Stimulated activated naive CD8-positive, alpha-beta T cell treated with anti-CD3 and anti-CD28 coated beads, Interleukin-15, Interleukin-2, amounts not matched to agents 100 U/mL and 50 U/mL, for 24 hours (primary cell): Measurements from ENCODE around the gene STK39.

Source experiments
- ATAC-seq: fragments of 150-1000 bp; cut with Tn5 transposase; one replicate; pipeline ENCODE4 v1.10.0; 2021
- DNase-seq: peaks from one replicate; pipeline ENCODE4 v3.0.0; 2021

The STK39 gene

GRCh38 chr2:168003876-168004275, 243.5 kb downstream of the STK39 start:
- ATAC-seq (no peak), DNase-seq (no peak)

- ATAC-seq (peak; percentile 61), DNase-seq (no peak)
Measured at GRCh38 chr2:168002021-168002553, 245.3 kb downstream of the STK39 start.

GRCh38 chr2:167992278-167992677, 255.1 kb downstream of the STK39 start:
- DNase-seq (no peak), ATAC-seq (no peak)

- DNase-seq (no peak), ATAC-seq (no peak)
Measured at GRCh38 chr2:167990062-167990461, 257.3 kb downstream of the STK39 start.

GRCh38 chr2:167988296-167988695, 259.1 kb downstream of the STK39 start:
- ATAC-seq, result no peak
- no peak for DNase-seq

GRCh38 chr2:167987558-167987957, 259.8 kb downstream of the STK39 start:
- ATAC-seq, result no peak
- DNase-seq, result no peak

- no peak for DNase-seq
Measured at GRCh38 chr2:167987026-167987425, 260.4 kb downstream of the STK39 start.

GRCh38 chr2:167986223-167986622, 261.2 kb downstream of the STK39 start:
- DNase-seq, result no peak
- ATAC-seq, result no peak

More at GRCh38 chr2:167987026-167987425, 260.4 kb downstream of the STK39 start:
- no peak for ATAC-seq

- DNase-seq (no peak), ATAC-seq (no peak)
Measured at GRCh38 chr2:167981945-167982344, 265.4 kb downstream of the STK39 start.

- DNase-seq (no peak), ATAC-seq (no peak)
Measured at GRCh38 chr2:167980439-167980838, 267.0 kb downstream of the STK39 start.

- ATAC-seq (no peak), DNase-seq (no peak)
Measured at GRCh38 chr2:167972746-167973145, 274.6 kb downstream of the STK39 start.

GRCh38 chr2:167972020-167972419, 275.4 kb downstream of the STK39 start:
- ATAC-seq (no peak), DNase-seq (no peak)

GRCh38 chr2:167966937-167967913, 280.2 kb downstream of the STK39 start:
- ATAC-seq, result no peak
- no peak for DNase-seq

- ATAC-seq (peak; percentile 9), DNase-seq (no peak)
Measured at GRCh38 chr2:167965907-167966761, 281.3 kb downstream of the STK39 start.

- ATAC-seq (no peak), DNase-seq (no peak)
Measured at GRCh38 chr2:167964650-167965413, 282.6 kb downstream of the STK39 start.

GRCh38 chr2:167963899-167964649, 283.3 kb downstream of the STK39 start:
- DNase-seq (no peak), ATAC-seq (no peak)

- ATAC-seq (no peak), DNase-seq (no peak)
Measured at GRCh38 chr2:167962436-167963226, 284.8 kb downstream of the STK39 start.

- no peak for ATAC-seq
- no peak for DNase-seq
Measured at GRCh38 chr2:167961536-167962048, 285.8 kb downstream of the STK39 start.

- ATAC-seq (no peak), DNase-seq (no peak)
Measured at GRCh38 chr2:167960089-167960747, 287.2 kb downstream of the STK39 start.
